K562 (cell line): ENCODE results near the gene TRAF1. TPM values are rescaled to one million over a fixed set of nuclear protein-coding genes. Genes with fewer than 3 reads are reported as not detected.

Experiments used
- ATAC-seq: fragments of 200-7000 bp; cut with Tn5 transposase; 3 replicates; pipeline ENCODE4 v1.9.1; 2020; ENCODE audit warnings: moderate library complexity
- BruUV-seq: library from RNA; stranded (reverse); fragments of 400-500 nt; replicated peaks from 2 replicates; lab custom pipeline; 2021; lab: Mats Ljungman, UMichigan
- CTCF ChIA-PET: fragments of 300-600 bp; formaldehyde crosslinking; extraction: SDS; loops from one replicate; lab custom pipeline; 2021; ENCODE audit warnings: low intra/inter-chr PET ratio; lab: Yijun Ruan, JAX
- POLR2A ChIA-PET: fragments of 300-600, 350-650 bp; sonication (Branson Sonifier 250); formaldehyde crosslinking; extraction: SDS; loops from one replicate; lab custom pipeline; 2021; ENCODE audit warnings: antibody characterized with exemption, inconsistent platforms; lab: Yijun Ruan, JAX
- DNase-seq, 4 experiments: peaks; one replicate each; pipeline versions ENCODE4 v3.0.0 to v3.0.0-alpha.2; 2011 to 2018; ENCODE audit warnings: low spot score in 3 of 4, mixed read lengths in 3 of 4; ENCODE audit errors: extremely low read depth in 1 of 4
- FAIRE-seq: peaks from 2 replicates; lab custom pipeline; 2011; peaks lifted over from hg19 to GRCh38; lab: Jason Lieb, UNC
- H2AFZ ChIP-seq: 2 replicates; pipeline ENCODE4 v1.6.0; 2011; ENCODE audit warnings: low read depth, low read length, control low read depth, inconsistent platforms
- H3K27ac ChIP-seq: fragments of 200-600 bp; 3 replicates; pipeline ENCODE4 v1.8.0; 2011; ENCODE audit warnings: low read depth, mild to moderate bottlenecking, control low read depth, inconsistent platforms, low read length, moderate library complexity, mixed read lengths; ENCODE audit errors: extremely low read depth
- H3K27me3 ChIP-seq, 2 experiments: fragments of 300-600 bp in 1 of 2; 2 replicates in 1 of 2; 3 replicates in 1 of 2; pipeline versions ENCODE4 v1.6.0 to v1.8.0; 2011; ENCODE audit warnings: inconsistent platforms in 2 of 2, low read length in 2 of 2, mild to moderate bottlenecking in 1 of 2, mixed read lengths in 1 of 2, moderate library complexity in 1 of 2; ENCODE audit not compliant: control insufficient read depth in 2 of 2, insufficient read depth in 2 of 2
- H3K36me3 ChIP-seq: fragments of 300-600 bp; 3 replicates; pipeline ENCODE4 v1.8.0; 2011; ENCODE audit warnings: mild to moderate bottlenecking, low read length, inconsistent platforms; ENCODE audit not compliant: control insufficient read depth, insufficient read depth
- H3K4me1 ChIP-seq, 2 experiments: fragments of 200-600 bp in 1 of 2; replicated peaks in 1 of 2; 2 replicates in 1 of 2; 3 replicates in 1 of 2; pipeline versions ENCODE4 v1.5.1 to v1.8.0; 2011; ENCODE audit warnings: inconsistent platforms in 2 of 2, low read length in 2 of 2, mild to moderate bottlenecking in 1 of 2, mixed read lengths in 1 of 2, moderate library complexity in 1 of 2; ENCODE audit not compliant: control insufficient read depth in 2 of 2, insufficient read depth in 2 of 2
- H3K4me2 ChIP-seq: 2 replicates; pipeline ENCODE4 v1.6.1; 2011; ENCODE audit warnings: low read length, control low read depth, inconsistent platforms, mixed read lengths; ENCODE audit not compliant: insufficient read depth
- H3K4me3 ChIP-seq: fragments of 200-600 bp; sonication (generic), shearing (Covaris generic); 2 replicates; pipeline ENCODE4 v1.5.1; 2016; ENCODE audit warnings: control low read depth, inconsistent platforms
- H3K79me2 ChIP-seq: fragments of 200-600 bp; 3 replicates; pipeline ENCODE4 v1.8.0; 2011; ENCODE audit warnings: low read length, inconsistent platforms; ENCODE audit not compliant: control insufficient read depth, insufficient read depth
- H3K9ac ChIP-seq, 2 experiments: 2 replicates each; pipeline versions ENCODE4 v1.6.0 to v1.6.1; 2011; ENCODE audit warnings: low read depth in 2 of 2, low read length in 2 of 2, control low read depth in 1 of 2, inconsistent platforms in 1 of 2, mild to moderate bottlenecking in 1 of 2, mixed read lengths in 1 of 2; ENCODE audit not compliant: insufficient read depth in 1 of 2
- H3K9me1 ChIP-seq: one replicate; pipeline ENCODE4 v1.6.0; 2011; ENCODE audit warnings: inconsistent platforms, mild to moderate bottlenecking, low read length, moderate library complexity; ENCODE audit not compliant: control insufficient read depth, insufficient read depth
- H3K9me3 ChIP-seq: replicated peaks from 2 replicates; pipeline ENCODE4 v1.5.1; 2011; ENCODE audit warnings: low read depth, low read length, inconsistent platforms; ENCODE audit not compliant: control insufficient read depth, insufficient read depth
- H4K20me1 ChIP-seq: replicated peaks from 2 replicates; pipeline ENCODE4 v1.6.1; 2011; ENCODE audit warnings: low read length, inconsistent platforms, mixed read lengths; ENCODE audit not compliant: control insufficient read depth, insufficient read depth
- CXXC5 ChIP-seq: fragments of 250-450 bp; sonication (Bioruptor Pico); IDR thresholded peaks from 2 replicates; pipeline ENCODE4 v1.8.0; 2022; ENCODE audit warnings: inconsistent platforms, mild to moderate bottlenecking, moderate library complexity
- FOXP1 ChIP-seq: sonication (generic); formaldehyde crosslinking; IDR thresholded peaks from 2 replicates; pipeline ENCODE4 v1.8.0; 2022; ENCODE audit warnings: mild to moderate bottlenecking, missing genetic modification reagents
- HDAC1 ChIP-seq, 2 experiments: fragments of 450-650 bp; IDR thresholded peaks; 2 replicates each; pipeline ENCODE4 v1.6.1; 2016 to 2017; ENCODE audit warnings: inconsistent platforms in 1 of 2, mild to moderate bottlenecking in 1 of 2, moderate library complexity in 1 of 2
- HDAC2 ChIP-seq: fragments of 450-650 bp; IDR thresholded peaks from 2 replicates; pipeline ENCODE4 v1.6.1; 2016; ENCODE audit warnings: mild to moderate bottlenecking
- HMG20A ChIP-seq: fragments of 450-650 bp; formaldehyde crosslinking; conservative IDR thresholded peaks from 2 replicates; pipeline ENCODE4 v1.4.0; 2020; ENCODE audit warnings: mild to moderate bottlenecking, mixed read lengths
- HNRNPLL ChIP-seq: fragments of 200-400 bp; formaldehyde crosslinking; IDR thresholded peaks from 2 replicates; pipeline ENCODE4 v1.6.1; 2017; ENCODE audit warnings: low read length, low read depth, mild to moderate bottlenecking; ENCODE audit not compliant: poor library complexity, severe bottlenecking
- PTTG1 ChIP-seq: fragments of 450-650 bp; IDR thresholded peaks from 2 replicates; pipeline ENCODE4 v1.6.1; 2016; ENCODE audit warnings: low read depth, mild to moderate bottlenecking, missing genetic modification characterization, missing compliant biosample characterization
- SP2 ChIP-seq: IDR thresholded peaks from 2 replicates; pipeline ENCODE4 v1.6.1; 2011; ENCODE audit warnings: mild to moderate bottlenecking, low read depth, low read length, moderate library complexity; ENCODE audit not compliant: poor library complexity, severe bottlenecking; ENCODE audit errors: extremely low read depth
- TEAD1 ChIP-seq, 2 experiments: fragments of 450-650 bp in 1 of 2; sonication (generic) in 1 of 2; formaldehyde crosslinking; IDR thresholded peaks; 2 replicates each; pipeline versions ENCODE4 v1.4.0 to v1.8.0; 2020 to 2022; ENCODE audit warnings: mild to moderate bottlenecking in 2 of 2, missing genetic modification reagents in 1 of 2
- ZBTB7A ChIP-seq: IDR thresholded peaks from 2 replicates; pipeline ENCODE4 v1.6.1; 2011; ENCODE audit warnings: low read depth, mild to moderate bottlenecking, low read length, moderate library complexity, borderline replicate concordance; ENCODE audit not compliant: control insufficient read depth
- ZNF197 ChIP-seq: fragments of 200-800 bp; sonication (Bioruptor generic); IDR thresholded peaks from 2 replicates; pipeline ENCODE4 v1.6.1; 2016; ENCODE audit warnings: low read depth, missing genetic modification characterization, missing compliant biosample characterization
- ZNF431 ChIP-seq: sonication (generic); formaldehyde crosslinking; IDR thresholded peaks from 2 replicates; pipeline ENCODE4 v1.8.0; 2022; ENCODE audit warnings: mild to moderate bottlenecking, missing genetic modification reagents
- WGBS: fragments of 100-300 bp; shearing (Covaris generic); methylation state at CpG from one replicate; pipeline ENCODE4 v1.1.6; 2016; ENCODE audit warnings: low coverage, mixed read lengths; ENCODE audit not compliant: insufficient coverage; ENCODE audit errors: missing lambda C conversion rate; 5-methylcytosine and 5-hydroxymethylcytosine counted together
- in situ Hi-C: fragments of 300-500 bp; cut with MboI; formaldehyde crosslinking; loops from 4 replicates; pipeline ENCODE4 v1.15.0; 2018; ENCODE audit warnings: inconsistent platforms, mixed read lengths
- intact Hi-C: fragments of 100-400 bp; cut with micrococcal nuclease; formaldehyde crosslinking; loops from 2 replicates; pipeline ENCODE4 v1.14.2; 2022
- polyA plus RNA-seq, 8 experiments: library from polyadenylated mRNA; depleted of rRNA in 4 of 8; stranded (reverse) in 5 of 8; unstranded in 3 of 8; fragments of >200 nt; fragmentation: Nextera tagmentation in 2 of 8; fragmentation: Illumina TruSeq in 1 of 8; extraction: Ambion mirVana in 2 of 8; extraction: Trizol in 1 of 8; gene quantifications; 2 replicates each; pipeline versions ENCODE4 v1.2.1 to v1.2.3, GENCODE V29; 2011 to 2014; ENCODE audit warnings: inconsistent platforms in 1 of 8, missing spikeins in 1 of 8
- total RNA-seq, 7 experiments: library from RNA; depleted of rRNA in 6 of 7; stranded (reverse); fragments of >200 nt in 6 of 7; fragmentation: Illumina TruSeq in 2 of 7; extraction: Trizol in 2 of 7; gene quantifications; 2 replicates each; pipeline versions ENCODE4 v1.2.1 to v1.2.3, GENCODE V29; 2011 to 2021; ENCODE audit warnings: low replicate concordance in 1 of 7
- TF ChIP-seq, protein P1 (sequence below): fragments of 250-450 bp; sonication (Bioruptor Pico); IDR thresholded peaks from 2 replicates; pipeline ENCODE4 v1.4.0; 2020; ENCODE audit warnings: borderline replicate concordance

Gene TRAF1
- total and polyA plus RNA-seq, 9 of the 15 experiments (the other 6 are each of a cell fraction or from before 2014, with no cell fraction given), result 0.01 to 1.1 (median 0.04) TPM; not detected in 2

DNA sequence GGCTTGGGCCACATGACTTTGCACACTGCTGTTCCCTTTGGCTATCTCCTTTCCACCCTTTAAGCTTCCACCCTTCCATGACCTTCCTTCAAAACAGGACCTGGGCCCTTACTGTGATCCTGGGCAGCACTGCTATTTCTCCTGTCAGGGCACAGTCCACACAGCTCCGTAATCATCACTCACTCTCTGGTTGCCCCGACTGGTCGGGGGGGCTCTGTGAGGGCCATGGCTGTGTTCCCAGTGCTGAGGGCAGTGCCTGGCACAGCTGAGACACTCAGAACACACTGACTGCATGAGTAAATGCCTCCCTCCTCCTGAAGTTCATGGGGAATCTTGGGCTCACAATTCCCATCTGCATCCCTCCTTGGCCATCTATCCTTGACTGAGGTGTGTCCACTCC lies 12.2 kb downstream of the TRAF1 start:
- H2AFZ ChIP-seq, result no peak overlapping the region
- no peak for TF ChIP-seq HNRNPLL
- 0 out of 2 replicates have a peak, but pooled peaks have one; percentile 7 for TF ChIP-seq ZNF431 (CRISPR knock-in tag)
- TF ChIP-seq, all 486 proteins: peak for 1
- Histone ChIP-seq H3K4me3 (no peak overlapping the region), H3K27ac (no peak overlapping the region), H4K20me1 (no peaks in the 10 kb centered on the region), H3K36me3 (no peaks in the 10 kb centered on the region), H3K79me2 (no peaks in the 10 kb centered on the region), H3K27me3 (no peaks in the 10 kb centered on the region), H3K9me1 (no peaks in the 10 kb centered on the region), H3K4me1 (peaks cover 19 to 21% of the 10 kb centered on the region in 2 experiments; a peak in 4 of 5 replicates), H3K9ac (no peak overlapping the region), H3K4me2 (no peak overlapping the region), H3K9me3 (no peaks in the 10 kb centered on the region)
- intact Hi-C loops, result no loop called here
- FAIRE-seq (no peak), DNase-seq (no peak), ATAC-seq (no peak)
- in situ Hi-C loops, result no loop called here
- BruUV-seq, result no TSS peak
- WGBS, result 19% methylated on average over 3 of the region's 3 CpGs
- ChIA-PET POLR2A (interaction anchor here (1.8 kb wide), 1 partner anchor 8 kb away, joined by 6 read pairs; no protein-coding TSS in a partner anchor), CTCF (no interaction called here)

- Histone ChIP-seq H4K20me1 (no peaks in the 10 kb centered on the region), H3K27ac (no peak overlapping the region), H3K79me2 (no peaks in the 10 kb centered on the region), H3K9ac (peak overlapping the region in 1 of 2 experiments; percentile 76; a peak in 2 of 4 replicates), H3K4me3 (no peak overlapping the region), H3K4me2 (no peak overlapping the region), H3K27me3 (no peaks in the 10 kb centered on the region), H2AFZ (no peak overlapping the region), H3K9me1 (no peaks in the 10 kb centered on the region), H3K36me3 (no peaks in the 10 kb centered on the region), H3K4me1 (peaks cover 15 to 16% of the 10 kb centered on the region in 2 experiments; a peak in 4 of 5 replicates), H3K9me3 (no peaks in the 10 kb centered on the region)
- intact Hi-C loops, result no loop called here
- peak; percentile 72 for ATAC-seq
- peak; percentile 32 for FAIRE-seq
- in situ Hi-C loops, result no loop called here
- POLR2A ChIA-PET, result interaction anchor here (1.0 to 1.8 kb wide), 3 partner anchors 9 to 17 kb away, joined by 3 to 6 read pairs (median 4); no protein-coding TSS in a partner anchor
- DNase-seq, result peak; percentile 67 to 75 (median 72)
- WGBS, result 25% methylated on average over 4 of the region's 4 CpGs
- no TSS peak for BruUV-seq
- CTCF ChIA-PET, result no interaction called here
- TF ChIP-seq FOXP1 (CRISPR knock-in tag) (peak; percentile 67; the same call in 1 of the 2 replicates), HMG20A (CRISPR knock-in tag) (no peak), ZNF197 (CRISPR knock-in tag) (peak; percentile 78; the same call in 1 of the 2 replicates), TEAD1 (CRISPR knock-in tag; IDR thresholded peaks at IDR 0.05) (0 out of 4 replicates have a peak, but pooled peaks of 1 of the 2 experiments have one; percentile 43), HDAC1 (IDR thresholded peaks at IDR 0.05) (0 out of 4 replicates have a peak, but pooled peaks of 1 of the 2 experiments have one; percentile 17), HDAC2 (peak; percentile 95), PTTG1 (tag) (0 out of 2 replicates have a peak, but pooled peaks have one; percentile 62), SP2 (no peak), CXXC5 (CRISPR knock-in tag) (peak; percentile 59), ZBTB7A (no peak)
- TF ChIP-seq, protein P1, sequence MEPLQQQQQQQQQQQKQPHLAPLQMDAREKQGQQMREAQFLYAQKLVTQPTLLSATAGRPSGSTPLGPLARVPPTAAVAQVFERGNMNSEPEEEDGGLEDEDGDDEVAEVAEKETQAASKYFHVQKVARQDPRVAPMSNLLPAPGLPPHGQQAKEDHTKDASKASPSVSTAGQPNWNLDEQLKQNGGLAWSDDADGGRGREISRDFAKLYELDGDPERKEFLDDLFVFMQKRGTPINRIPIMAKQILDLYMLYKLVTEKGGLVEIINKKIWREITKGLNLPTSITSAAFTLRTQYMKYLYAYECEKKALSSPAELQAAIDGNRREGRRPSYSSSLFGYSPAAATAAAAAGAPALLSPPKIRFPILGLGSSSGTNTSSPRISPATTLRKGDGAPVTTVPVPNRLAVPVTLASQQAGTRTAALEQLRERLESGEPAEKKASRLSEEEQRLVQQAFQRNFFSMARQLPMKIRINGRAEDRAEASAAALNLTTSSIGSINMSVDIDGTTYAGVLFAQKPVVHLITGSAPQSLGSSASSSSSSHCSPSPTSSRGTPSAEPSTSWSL (CRISPR knock-in tag), result no peak
These were observed 12.8 kb downstream of the TRAF1 start for GRCh38 chr9:120913647-120914264.
